ENCODE results near the gene SIRT7. TPM values are rescaled to one million over a fixed set of nuclear protein-coding genes. Genes with fewer than 3 reads are reported as not detected.

Gene SIRT7
- total RNA-seq, 1 donor from 2014 or later: 9.1 TPM

- peak; percentile 42 for DNase-seq
Observed at GRCh38 chr17:81885869-81886548, 32.0 kb downstream of the SIRT7 start.

GRCh38 chr17:81885454-81885853, 32.5 kb downstream of the SIRT7 start:
- peak; percentile 53 for DNase-seq

- no peak for DNase-seq
Observed at GRCh38 chr17:81884968-81885367, 33.0 kb downstream of the SIRT7 start.

- DNase-seq: no peak
Observed at GRCh38 chr17:81884520-81884919, 33.5 kb downstream of the SIRT7 start.

GRCh38 chr17:81879121-81879520, 38.9 kb downstream of the SIRT7 start:
- no peak for DNase-seq

GRCh38 chr17:81878294-81878693, 39.7 kb downstream of the SIRT7 start:
- DNase-seq: no peak

GRCh38 chr17:81877569-81877968, 40.4 kb downstream of the SIRT7 start:
- no peak for DNase-seq

- peak; percentile 97 for DNase-seq
Observed at GRCh38 chr17:81871387-81872230, 46.4 kb downstream of the SIRT7 start.

- no peak for DNase-seq
Observed at GRCh38 chr17:81870981-81871386, 47.0 kb downstream of the SIRT7 start, which contains the start of gene ARHGDIA. TSS of gene ARHGDIA (minus strand) at chr17:81871337. CDS start at chr17:81869930, 1,407 bp downstream.

GRCh38 chr17:81870131-81870980, 47.6 kb downstream of the SIRT7 start:
- DNase-seq: peak; percentile 48

GRCh38 chr17:81869221-81870130, 48.5 kb downstream of the SIRT7 start:
- DNase-seq: peak; percentile 62

GRCh38 chr17:81868674-81869220, 49.2 kb downstream of the SIRT7 start:
- peak; percentile 46 for DNase-seq

- DNase-seq: no peak
Observed at GRCh38 chr17:81867991-81868673, 49.8 kb downstream of the SIRT7 start.

GRCh38 chr17:81867170-81867990, 50.6 kb downstream of the SIRT7 start:
- no peak for DNase-seq

GRCh38 chr17:81866440-81867169, 51.4 kb downstream of the SIRT7 start:
- DNase-seq: no peak

- DNase-seq: no peak
Observed at GRCh38 chr17:81865733-81866439, 52.1 kb downstream of the SIRT7 start.

GRCh38 chr17:81865358-81865732, 52.6 kb downstream of the SIRT7 start:
- no peak for DNase-seq
